GM18861 (cell line): ENCODE results near the gene PKD1.

Source experiments
- ATAC-seq: cut with Tn5 transposase; IDR thresholded peaks from one replicate; pipeline ENCODE4 v1.9.1; 2021; ENCODE audit not compliant: unreplicated experiment

PKD1 gene

DNA sequence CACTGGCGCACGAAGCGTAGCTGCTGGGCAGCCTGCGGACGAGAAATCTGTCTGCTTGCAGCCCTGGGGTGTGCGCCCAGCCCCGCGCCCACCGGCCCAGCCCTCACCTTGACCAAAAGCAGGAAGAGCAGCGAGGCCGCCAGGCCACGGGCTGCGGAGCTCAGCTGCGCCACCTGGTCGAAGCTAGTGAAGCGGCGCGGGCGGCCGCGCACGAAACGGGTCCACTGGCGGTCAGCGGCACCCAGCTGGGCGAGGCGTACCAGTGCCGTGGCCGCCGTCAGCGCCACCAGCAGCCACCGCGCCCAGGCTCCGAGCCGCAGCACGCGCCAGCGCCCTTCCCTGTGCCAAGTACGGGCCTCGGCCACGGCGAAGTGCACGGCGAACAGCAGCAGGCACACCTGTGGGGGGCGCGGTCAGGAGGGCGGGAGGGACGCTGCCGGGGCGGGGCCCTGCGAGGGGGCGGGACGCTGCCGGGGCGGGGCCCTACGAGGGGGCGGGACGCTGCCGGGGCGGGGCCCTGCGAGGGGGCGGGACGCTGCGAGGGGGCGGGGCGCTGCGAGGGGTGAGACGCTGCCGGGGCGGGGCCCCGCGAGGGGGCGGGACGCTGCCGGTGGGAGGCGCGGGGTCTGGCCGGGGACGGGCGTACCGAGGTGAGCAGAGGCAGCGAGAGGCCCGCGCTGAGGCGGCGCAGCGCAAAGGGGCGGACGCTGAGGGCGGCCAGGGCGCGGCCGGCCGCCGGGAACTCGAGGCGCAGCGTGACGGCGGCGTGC lies 44.7 kb downstream of the PKD1 start:
- ATAC-seq, result no peak

DNA sequence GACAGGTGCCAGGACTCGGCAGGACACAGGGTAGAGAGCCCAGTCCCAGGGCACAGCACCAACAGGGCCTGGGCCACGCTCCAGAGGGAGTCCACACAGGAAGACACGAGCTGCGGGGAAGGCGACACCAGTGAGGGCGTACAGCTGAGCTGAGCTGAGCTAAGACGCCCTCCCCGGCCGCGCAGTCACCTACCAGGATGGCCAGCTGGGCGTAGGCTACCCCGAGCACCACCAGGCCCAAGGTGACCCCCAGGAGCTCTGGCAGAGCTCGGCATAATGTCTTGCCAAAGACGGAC lies 45.3 kb downstream of the PKD1 start:
- no peak for ATAC-seq

DNA sequence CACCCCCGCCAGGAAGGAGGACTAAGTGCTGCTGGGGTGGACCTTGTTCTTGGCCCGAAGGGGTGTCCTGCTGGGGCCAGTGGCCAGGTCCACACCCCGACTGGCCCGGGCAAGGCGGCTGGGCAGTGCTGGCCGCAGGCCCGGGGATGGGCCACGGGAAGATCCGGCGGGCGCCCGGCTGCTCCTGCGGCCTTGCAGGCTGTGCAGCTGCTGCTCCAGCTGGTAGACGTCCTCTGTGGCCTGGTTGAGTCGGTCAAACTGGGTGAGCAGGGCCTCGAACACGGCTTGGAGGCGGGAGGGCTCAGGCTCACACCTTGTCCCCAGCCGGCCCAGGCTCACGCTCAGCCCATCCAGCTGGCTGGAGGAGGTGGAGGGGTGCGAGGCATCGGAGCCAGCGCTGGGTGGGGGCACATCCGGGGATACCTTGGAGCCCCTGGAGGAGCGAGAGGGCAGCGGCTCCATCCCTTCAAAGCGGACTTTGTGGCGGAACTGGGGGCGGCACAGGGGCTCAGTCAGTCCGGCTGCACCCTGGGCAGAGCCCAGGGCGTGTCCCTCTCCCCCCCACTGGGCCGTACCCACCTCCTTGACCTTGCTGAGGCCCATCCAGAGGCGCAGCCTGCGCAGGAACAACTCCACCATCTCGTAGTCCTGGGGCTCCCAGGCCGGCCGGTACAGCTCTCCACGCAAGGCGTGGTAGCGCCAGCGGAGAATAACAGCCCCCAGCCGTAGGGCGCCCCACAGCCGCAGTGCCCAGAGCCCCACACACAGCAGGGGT lies 45.8 kb downstream of the PKD1 start:
- no peak for ATAC-seq

GRCh38 chr16:2088759-2089358 lies 46.8 kb downstream of the PKD1 start:
- no peak for ATAC-seq

DNA sequence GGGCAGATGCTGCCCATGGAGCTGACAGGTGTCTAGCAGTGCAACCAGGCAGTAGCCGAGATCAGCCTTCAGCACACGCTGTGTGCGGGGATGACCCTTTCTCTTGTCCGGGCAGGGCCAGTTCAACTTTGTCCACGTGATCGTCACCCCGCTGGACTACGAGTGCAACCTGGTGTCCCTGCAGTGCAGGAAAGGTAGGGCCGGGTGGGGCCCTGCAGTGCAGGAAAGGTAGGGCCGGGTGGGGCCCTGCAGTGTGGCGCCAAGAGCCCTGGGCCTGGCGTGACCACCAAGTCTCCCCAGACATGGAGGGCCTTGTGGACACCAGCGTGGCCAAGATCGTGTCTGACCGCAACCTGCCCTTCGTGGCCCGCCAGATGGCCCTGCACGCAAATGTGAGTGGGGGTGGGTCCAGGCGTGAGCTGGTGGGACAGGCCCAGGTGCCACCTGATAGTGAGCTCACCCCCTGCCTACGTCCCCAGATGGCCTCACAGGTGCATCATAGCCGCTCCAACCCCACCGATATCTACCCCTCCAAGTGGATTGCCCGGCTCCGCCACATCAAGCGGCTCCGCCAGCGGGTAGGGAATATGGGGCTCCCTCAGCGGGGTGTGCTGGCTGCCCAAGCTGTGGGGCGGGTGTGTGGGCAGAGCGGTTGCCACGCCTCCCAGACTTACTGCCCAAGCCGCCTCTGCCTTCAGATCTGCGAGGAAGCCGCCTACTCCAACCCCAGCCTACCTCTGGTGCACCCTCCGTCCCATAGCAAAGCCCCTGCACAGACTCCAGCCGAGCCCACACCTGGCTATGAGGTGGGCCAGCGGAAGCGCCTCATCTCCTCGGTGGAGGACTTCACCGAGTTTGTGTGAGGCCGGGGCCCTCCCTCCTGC lies 47.7 kb downstream of the PKD1 start:
- no peak for ATAC-seq

DNA sequence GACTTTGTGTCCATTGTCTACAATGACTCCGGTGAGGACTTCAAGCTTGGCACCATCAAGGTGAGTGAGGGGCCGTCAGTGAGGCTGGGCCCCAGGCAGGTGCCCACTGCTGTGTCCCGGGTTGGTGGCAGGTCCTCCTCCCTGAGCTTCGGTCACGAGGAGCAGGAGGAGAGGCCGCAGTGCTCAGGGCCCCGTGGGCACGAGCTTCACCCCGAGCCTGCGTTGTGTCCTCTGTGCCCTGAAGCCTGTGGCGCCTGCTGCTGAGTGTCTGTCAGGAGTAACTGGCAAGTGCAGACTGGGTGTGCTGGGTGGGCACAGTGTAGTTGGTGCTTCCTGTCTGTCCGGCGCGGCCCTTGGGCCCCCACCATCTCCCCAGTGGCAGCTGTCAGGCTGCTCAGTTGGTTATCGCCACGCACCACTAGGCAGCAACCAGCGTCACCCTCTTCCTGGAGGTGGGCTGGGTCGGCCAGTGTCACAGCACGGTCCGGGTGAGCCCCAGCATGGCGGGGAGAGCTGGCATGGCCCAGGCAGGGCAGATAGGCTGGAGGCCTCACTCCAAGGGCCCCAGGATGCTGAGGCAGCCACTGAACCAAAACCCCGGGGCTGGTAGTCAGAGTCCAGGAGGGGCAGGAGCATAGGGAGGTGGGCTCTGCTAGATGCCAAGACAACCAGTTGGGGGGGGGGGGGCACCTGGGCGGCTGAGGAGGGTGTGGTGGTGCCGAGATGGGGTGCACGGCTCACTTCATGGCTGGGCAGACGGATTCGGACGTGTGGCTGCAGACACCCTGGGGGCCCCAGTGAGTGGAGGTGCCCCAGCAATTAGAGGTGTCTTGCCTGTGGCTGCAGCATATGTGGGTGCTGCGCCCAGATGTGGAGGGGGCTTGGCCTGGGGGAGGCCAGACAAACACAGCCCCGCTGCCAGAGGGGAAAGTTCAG lies 48.6 kb downstream of the PKD1 start:
- no peak for ATAC-seq

- no peak for ATAC-seq
These were observed 49.5 kb downstream of the PKD1 start for GRCh38 chr16:2086106-2086742.

GRCh38 chr16:2085669-2086068 lies 50.0 kb downstream of the PKD1 start:
- no peak for ATAC-seq

DNA sequence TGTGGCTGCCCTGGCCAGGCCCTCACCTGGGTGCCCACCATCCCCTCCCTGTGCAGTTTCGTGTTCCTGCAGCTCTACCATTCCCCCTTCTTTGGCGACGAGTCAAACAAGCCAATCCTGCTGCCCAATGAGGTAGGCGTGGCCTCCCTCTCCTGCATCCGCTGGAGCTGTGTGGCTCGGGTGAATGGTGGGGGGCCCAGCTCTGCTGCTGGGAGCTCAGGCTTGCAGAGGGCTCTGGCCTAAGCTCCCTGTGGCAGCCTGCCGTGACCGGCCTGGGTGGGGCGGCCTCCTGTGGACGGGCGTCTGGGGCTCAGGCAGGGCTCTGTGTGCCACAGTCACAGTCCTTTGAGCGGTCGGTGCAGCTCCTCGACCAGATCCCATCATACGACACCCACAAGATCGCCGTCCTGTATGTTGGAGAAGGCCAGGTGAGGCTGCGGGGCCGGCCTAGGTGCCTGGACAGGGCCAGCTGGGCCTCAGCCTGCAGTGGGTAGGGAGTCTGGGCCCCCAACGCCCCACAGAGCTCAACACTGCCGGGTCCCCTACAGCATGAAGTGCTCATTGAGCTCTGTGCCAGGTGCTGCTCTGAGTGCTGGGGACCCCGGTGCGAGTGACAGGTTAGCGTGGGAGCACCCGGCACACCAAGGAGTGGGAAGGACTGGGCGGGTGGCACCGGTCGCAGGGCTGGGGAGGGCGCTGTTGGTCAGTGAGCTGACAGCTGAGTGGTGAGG lies 50.6 kb downstream of the PKD1 start:
- ATAC-seq, result no peak

DNA sequence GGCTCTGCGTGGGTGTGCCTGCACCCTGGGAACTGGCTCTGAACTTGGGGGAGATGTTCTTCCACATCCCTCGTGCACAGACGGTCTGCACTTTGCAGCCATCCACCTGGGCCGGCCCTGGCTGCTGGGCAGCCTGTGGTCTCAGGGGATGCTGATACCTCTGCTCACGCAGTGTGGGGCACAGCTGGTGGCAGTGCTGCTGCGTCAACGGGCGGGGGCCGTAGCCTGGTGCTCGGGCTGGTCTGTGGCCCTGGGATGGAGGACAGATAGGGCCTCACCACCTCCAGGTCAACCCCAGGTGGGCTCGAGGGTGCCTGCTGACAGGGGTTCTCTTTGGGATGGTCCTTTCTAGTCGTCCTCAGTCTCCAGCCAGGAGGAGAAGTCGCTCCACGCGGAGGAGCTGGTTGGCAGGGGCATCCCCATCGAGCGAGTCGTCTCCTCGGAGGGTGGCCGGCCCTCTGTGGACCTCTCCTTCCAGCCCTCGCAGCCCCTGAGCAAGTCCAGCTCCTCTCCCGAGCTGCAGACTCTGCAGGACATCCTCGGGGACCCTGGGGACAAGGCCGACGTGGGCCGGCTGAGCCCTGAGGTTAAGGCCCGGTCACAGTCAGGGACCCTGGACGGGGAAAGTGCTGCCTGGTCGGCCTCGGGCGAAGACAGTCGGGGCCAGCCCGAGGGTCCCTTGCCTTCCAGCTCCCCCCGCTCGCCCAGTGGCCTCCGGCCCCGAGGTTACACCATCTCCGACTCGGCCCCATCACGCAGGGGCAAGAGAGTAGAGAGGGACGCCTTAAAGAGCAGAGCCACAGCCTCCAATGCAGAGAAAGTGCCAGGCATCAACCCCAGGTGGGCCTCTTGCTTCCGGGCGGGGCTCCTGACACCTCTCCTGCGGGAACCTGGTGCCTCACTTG lies 51.6 kb downstream of the PKD1 start:
- no peak for ATAC-seq

GRCh38 chr16:2083409-2083808 lies 52.3 kb downstream of the PKD1 start:
- ATAC-seq, result no peak

DNA sequence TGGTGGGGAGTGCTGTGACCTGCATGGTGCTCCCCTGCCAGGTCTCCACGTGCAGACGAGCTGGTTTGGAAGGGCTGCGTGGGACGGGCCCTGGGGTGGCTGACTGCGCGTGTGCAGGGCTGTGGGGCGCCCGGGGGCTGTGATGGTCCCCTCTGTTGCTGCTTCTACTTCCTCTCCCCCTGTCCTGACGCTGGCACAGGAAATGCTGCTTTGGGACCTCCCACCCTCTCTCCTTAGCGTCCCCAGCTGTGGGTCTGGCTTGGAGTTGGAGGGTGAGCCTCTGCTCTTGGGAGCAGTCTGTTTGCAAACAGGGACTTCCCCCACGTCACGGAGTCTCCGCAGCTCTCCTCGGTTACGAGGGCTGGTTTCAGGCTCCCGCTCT lies 52.7 kb downstream of the PKD1 start:
- no peak for ATAC-seq

GRCh38 chr16:2082171-2082982 lies 53.3 kb downstream of the PKD1 start:
- no peak for ATAC-seq

DNA sequence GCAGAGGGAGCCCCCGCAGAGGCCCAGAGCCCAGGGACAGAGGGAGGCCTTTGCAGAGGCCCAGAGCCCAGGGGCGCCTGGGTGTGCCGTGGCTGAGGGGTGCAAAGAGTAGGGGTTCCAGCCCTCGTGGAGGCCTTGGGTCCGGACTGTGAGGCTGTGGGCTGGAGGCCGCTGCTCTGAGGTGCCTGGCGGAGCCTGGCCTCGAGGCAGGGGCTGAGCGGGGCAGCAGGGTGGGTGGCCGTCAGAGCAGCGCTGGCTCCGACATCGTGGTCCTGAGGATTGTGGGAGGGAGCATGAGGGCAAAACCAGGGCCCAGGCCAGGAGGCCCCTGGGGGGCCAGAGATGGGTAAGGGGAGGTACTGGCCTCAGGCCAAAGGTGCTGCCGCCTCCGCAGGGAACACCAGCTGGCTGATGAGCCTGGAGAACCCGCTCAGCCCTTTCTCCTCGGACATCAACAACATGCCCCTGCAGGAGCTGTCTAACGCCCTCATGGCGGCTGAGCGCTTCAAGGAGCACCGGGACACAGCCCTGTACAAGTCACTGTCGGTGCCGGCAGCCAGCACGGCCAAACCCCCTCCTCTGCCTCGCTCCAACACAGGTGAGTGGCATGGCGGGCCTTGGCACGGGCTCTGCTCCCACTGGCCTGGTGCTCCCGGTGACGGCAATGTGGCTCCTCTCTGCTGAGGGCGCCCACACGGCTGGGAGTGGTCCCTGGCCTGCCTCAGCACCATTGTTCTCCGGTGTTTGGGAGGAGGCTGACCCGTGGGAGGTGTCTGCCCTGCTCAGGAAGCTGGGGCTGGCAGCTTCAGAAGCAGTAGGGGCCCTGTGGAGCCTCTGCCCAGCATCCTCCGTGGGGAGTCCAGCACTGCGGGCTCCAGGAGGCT lies 54.3 kb downstream of the PKD1 start:
- ATAC-seq, result no peak

GRCh38 chr16:2079991-2080390 lies 55.7 kb downstream of the PKD1 start:
- ATAC-seq, result no peak

DNA sequence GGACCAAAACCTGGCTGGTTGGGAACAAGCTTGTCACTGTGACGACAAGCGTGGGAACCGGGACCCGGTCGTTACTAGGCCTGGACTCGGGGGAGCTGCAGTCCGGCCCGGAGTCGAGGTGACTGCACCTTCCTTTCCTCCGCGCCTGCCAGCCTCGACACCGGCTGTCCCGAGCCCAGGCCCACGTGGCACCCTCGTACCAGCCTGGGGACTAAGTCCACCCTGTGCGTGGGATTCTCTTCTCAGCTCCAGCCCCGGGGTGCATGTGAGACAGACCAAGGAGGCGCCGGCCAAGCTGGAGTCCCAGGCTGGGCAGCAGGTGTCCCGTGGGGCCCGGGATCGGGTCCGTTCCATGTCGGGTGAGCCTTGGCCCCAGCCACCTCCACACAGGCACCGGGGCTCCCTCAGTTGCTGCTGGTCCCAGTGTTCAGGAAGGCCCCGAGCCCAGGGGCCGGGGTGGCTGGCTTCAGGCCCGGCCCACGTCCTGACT lies 56.3 kb downstream of the PKD1 start:
- ATAC-seq, result no peak
